GM18861 (cell line): ENCODE measurements around the gene SLC25A42.
A peak's percentile ranks its signal among the peaks of the same experiment; 100 is the strongest.
"Not testable (repeated sequence)": the region's sequence is repeated elsewhere in the genome, so short reads cannot be mapped to it uniquely, and the experiment has no call there.

Experiments
- ATAC-seq: cut with Tn5 transposase; IDR thresholded peaks from one replicate; pipeline ENCODE4 v1.9.1; 2021; ENCODE audit not compliant: unreplicated experiment

SLC25A42 gene

GRCh38 chr19:19132912-19133311 lies 69.1 kb downstream of the SLC25A42 start:
- no peak for ATAC-seq

GRCh38 chr19:19133985-19134384 lies 70.2 kb downstream of the SLC25A42 start:
- ATAC-seq = no peak

GRCh38 chr19:19134687-19135158 lies 70.9 kb downstream of the SLC25A42 start:
- ATAC-seq = no peak

GRCh38 chr19:19135713-19136112 lies 71.9 kb downstream of the SLC25A42 start:
- not testable (repeated sequence) for ATAC-seq

- ATAC-seq = no peak
Measured at GRCh38 chr19:19137556-19138108, 73.8 kb downstream of the SLC25A42 start.

GRCh38 chr19:19138109-19138981 lies 74.6 kb downstream of the SLC25A42 start, which contains the start of gene TMEM161A:
Gene TMEM161A, minus strand, starts transcription at chr19:19138478. Its CDS starts 50 bp downstream, at chr19:19138428.
- peak; percentile 93 for ATAC-seq

- no peak for ATAC-seq
Measured at GRCh38 chr19:19139876-19140229, 76.1 kb downstream of the SLC25A42 start.

GRCh38 chr19:19140476-19140875 lies 76.7 kb downstream of the SLC25A42 start:
- no peak for ATAC-seq

- ATAC-seq = no peak
Measured at GRCh38 chr19:19142347-19142746, 78.6 kb downstream of the SLC25A42 start.

- ATAC-seq = no peak
Measured at GRCh38 chr19:19145281-19145680, 81.5 kb downstream of the SLC25A42 start.

GRCh38 chr19:19145684-19146608 lies 82.2 kb downstream of the SLC25A42 start:
- no peak for ATAC-seq

- ATAC-seq = no peak
Measured at GRCh38 chr19:19146865-19147264, 83.1 kb downstream of the SLC25A42 start.

- ATAC-seq = no peak
Measured at GRCh38 chr19:19147344-19147743, 83.5 kb downstream of the SLC25A42 start.

GRCh38 chr19:19148504-19148903 lies 84.7 kb downstream of the SLC25A42 start:
- not testable (repeated sequence) for ATAC-seq

GRCh38 chr19:19149435-19149834 lies 85.6 kb downstream of the SLC25A42 start:
- no peak for ATAC-seq

GRCh38 chr19:19151418-19151817 lies 87.6 kb downstream of the SLC25A42 start:
- peak; percentile 51 for ATAC-seq

- ATAC-seq = no peak
Measured at GRCh38 chr19:19152668-19153384, 89.0 kb downstream of the SLC25A42 start.

- no peak for ATAC-seq
Measured at GRCh38 chr19:19154768-19155494, 91.1 kb downstream of the SLC25A42 start.

- ATAC-seq = peak; percentile 48
Measured at GRCh38 chr19:19155495-19156219, 91.9 kb downstream of the SLC25A42 start.
